HepG2 (cell line): ENCODE results near the gene NDST1. TPM values are rescaled to one million over a fixed set of nuclear protein-coding genes. Genes with fewer than 3 reads are reported as not detected.

Experiments
- CENPBD1 ChIP-seq: sonication (generic); formaldehyde crosslinking; IDR thresholded peaks from 2 replicates; pipeline ENCODE4 v1.8.0; 2022; ENCODE audit warnings: missing genetic modification reagents, low read depth, mild to moderate bottlenecking, borderline replicate concordance
- DDIT3 ChIP-seq: sonication (generic); formaldehyde crosslinking; IDR thresholded peaks from 2 replicates; pipeline ENCODE4 v1.4.0; 2020; ENCODE audit warnings: mild to moderate bottlenecking, missing genetic modification reagents
- DR1 ChIP-seq: sonication (generic); formaldehyde crosslinking; IDR thresholded peaks from 2 replicates; pipeline ENCODE4 v1.8.0; 2021; ENCODE audit warnings: mild to moderate bottlenecking, missing genetic modification reagents, inconsistent platforms
- FLYWCH1 ChIP-seq: sonication (generic); formaldehyde crosslinking; IDR thresholded peaks from 2 replicates; pipeline ENCODE4 v1.8.1; 2023; ENCODE audit warnings: mild to moderate bottlenecking, missing genetic modification reagents
- GFI1 ChIP-seq: sonication (generic); formaldehyde crosslinking; IDR thresholded peaks from 2 replicates; pipeline ENCODE4 v1.5.0; 2020; ENCODE audit warnings: missing genetic modification reagents, mild to moderate bottlenecking, borderline replicate concordance
- HIC2 ChIP-seq: sonication (generic); formaldehyde crosslinking; IDR thresholded peaks from 2 replicates; pipeline ENCODE4 v1.9.0; 2022; ENCODE audit warnings: low read depth, missing genetic modification reagents
- IKZF4 ChIP-seq: sonication (generic); formaldehyde crosslinking; IDR thresholded peaks from 2 replicates; pipeline ENCODE4 v1.5.1; 2020; ENCODE audit warnings: borderline replicate concordance, mild to moderate bottlenecking, low read depth, missing genetic modification reagents; ENCODE audit errors: not compliant biosample characterization
- JUN ChIP-seq: sonication (generic); formaldehyde crosslinking; IDR thresholded peaks from 2 replicates; pipeline ENCODE4 v1.4.0; 2020; ENCODE audit warnings: mild to moderate bottlenecking, missing genetic modification reagents
- KAT2B ChIP-seq: fragments of 150-350 bp; IDR thresholded peaks from 2 replicates; pipeline ENCODE4 v1.6.1; 2014; ENCODE audit warnings: low read depth, low read length, borderline replicate concordance
- KDM4B ChIP-seq: sonication (generic); formaldehyde crosslinking; IDR thresholded peaks from 2 replicates; pipeline ENCODE4 v1.4.0; 2020; ENCODE audit warnings: missing genetic modification reagents
- MAFG ChIP-seq: sonication (generic); formaldehyde crosslinking; IDR thresholded peaks from 2 replicates; pipeline ENCODE4 v1.5.1; 2020; ENCODE audit warnings: mild to moderate bottlenecking, missing genetic modification reagents
- MLLT10 ChIP-seq: sonication (generic); formaldehyde crosslinking; IDR thresholded peaks from 2 replicates; pipeline ENCODE4 v1.4.0; 2020; ENCODE audit warnings: missing genetic modification reagents
- PHF21A ChIP-seq: sonication (generic); formaldehyde crosslinking; IDR thresholded peaks from 2 replicates; pipeline ENCODE4 v1.5.0; 2020; ENCODE audit warnings: mild to moderate bottlenecking, missing genetic modification reagents
- RARA ChIP-seq: IDR thresholded peaks from 2 replicates; pipeline ENCODE4 v1.6.1; 2016; ENCODE audit warnings: missing genetic modification reagents, missing compliant biosample characterization
- RNF2 ChIP-seq: fragments of 450-650 bp; conservative IDR thresholded peaks from 2 replicates; pipeline ENCODE4 v1.6.1; 2016; ENCODE audit warnings: low read depth
- SMAD9 ChIP-seq: sonication (generic); formaldehyde crosslinking; IDR thresholded peaks from 2 replicates; pipeline ENCODE4 v1.5.1; 2020; ENCODE audit warnings: mild to moderate bottlenecking, missing genetic modification reagents
- SMARCC2 ChIP-seq: fragments of 450-650 bp; IDR thresholded peaks from 2 replicates; pipeline ENCODE4 v1.6.1; 2017; ENCODE audit warnings: antibody characterized with exemption, mild to moderate bottlenecking
- TCF7 ChIP-seq: sonication (generic); IDR thresholded peaks from 2 replicates; pipeline ENCODE4 v1.6.1; 2016; ENCODE audit warnings: antibody characterized with exemption, low read depth
- TOPORS ChIP-seq: sonication (generic); formaldehyde crosslinking; IDR thresholded peaks from 2 replicates; pipeline ENCODE4 v1.8.0; 2023; ENCODE audit warnings: mild to moderate bottlenecking, missing genetic modification reagents
- YY1 ChIP-seq: IDR thresholded peaks from 2 replicates; pipeline ENCODE4 v1.6.1; 2011; ENCODE audit warnings: low read length, low read depth, moderate library complexity, mild to moderate bottlenecking; ENCODE audit not compliant: insufficient read depth, insufficient replicate concordance
- ZNF260 ChIP-seq: sonication (generic); formaldehyde crosslinking; IDR thresholded peaks from 2 replicates; pipeline ENCODE4 v1.4.0; 2020; ENCODE audit warnings: missing genetic modification reagents, low read depth, mild to moderate bottlenecking, borderline replicate concordance
- ZNF292 ChIP-seq: sonication (generic); formaldehyde crosslinking; IDR thresholded peaks from 2 replicates; pipeline ENCODE4 v1.8.1; 2022; ENCODE audit warnings: mild to moderate bottlenecking, low read depth, missing genetic modification reagents, borderline replicate concordance
- ZNF296 ChIP-seq: sonication (generic); formaldehyde crosslinking; conservative IDR thresholded peaks from 2 replicates; pipeline ENCODE4 v1.5.0; 2020; ENCODE audit warnings: mild to moderate bottlenecking, missing genetic modification reagents
- ZNF569 ChIP-seq: sonication (generic); formaldehyde crosslinking; IDR thresholded peaks from 2 replicates; pipeline ENCODE4 v1.5.0; 2020; ENCODE audit warnings: mild to moderate bottlenecking, missing genetic modification reagents, moderate library complexity, borderline replicate concordance
- ZNF580 ChIP-seq: IDR thresholded peaks from 2 replicates; pipeline ENCODE4 v1.6.1; 2016; ENCODE audit warnings: low read depth, borderline replicate concordance
- ZNF749 ChIP-seq: sonication (generic); formaldehyde crosslinking; IDR thresholded peaks from 2 replicates; pipeline ENCODE4 v1.8.0; 2022; ENCODE audit warnings: mild to moderate bottlenecking, missing genetic modification reagents, moderate library complexity, borderline replicate concordance
- ZZZ3 ChIP-seq: sonication (generic); formaldehyde crosslinking; IDR thresholded peaks from 2 replicates; pipeline ENCODE4 v1.4.0; 2020; ENCODE audit warnings: missing genetic modification reagents, mild to moderate bottlenecking, borderline replicate concordance
- polyA plus RNA-seq, 8 experiments: library from polyadenylated mRNA; depleted of rRNA in 3 of 8; stranded (reverse) in 7 of 8; unstranded in 1 of 8; fragments of >200 nt; fragmentation: Illumina TruSeq in 4 of 8; extraction: Trizol in 4 of 8; gene quantifications; 2 replicates each; pipeline versions ENCODE4 v1.2.1 to v1.2.3, GENCODE V29; 2011 to 2016; ENCODE audit warnings: low read depth in 4 of 8, missing spikeins in 1 of 8, mixed read lengths in 1 of 8; ENCODE audit not compliant: insufficient read depth in 1 of 8
- total RNA-seq, 5 experiments: library from RNA; depleted of rRNA; stranded (reverse); fragments of >200 nt; fragmentation: Illumina TruSeq; extraction: Trizol; gene quantifications; 2 replicates each; pipeline ENCODE4 v1.2.3, GENCODE V29; 2016; ENCODE audit warnings: low read depth in 1 of 5

The NDST1 gene
- total and polyA plus RNA-seq, 2 of the 13 experiments (the other 11 are each of a cell fraction or from before 2014, with no cell fraction given), result 23.8 to 26.2 TPM

- no peak for TF ChIP-seq ZNF296 (CRISPR knock-in tag)
- no peak for TF ChIP-seq DR1 (CRISPR knock-in tag)
- no peak for TF ChIP-seq ZNF260
- TF ChIP-seq JUN (CRISPR knock-in tag), result 0 out of 2 replicates have a peak, but pooled peaks have one; percentile 43
- no peak for TF ChIP-seq KAT2B
- no peak for TF ChIP-seq IKZF4 (CRISPR knock-in tag)
- 0 out of 2 replicates have a peak, but pooled peaks have one; percentile 25 for TF ChIP-seq ZNF580
- no peak for TF ChIP-seq RNF2
- TF ChIP-seq ZNF292 (CRISPR knock-in tag), result peak; percentile 62; the same call in 1 of the 2 replicates
- no peak for TF ChIP-seq SMAD9 (CRISPR knock-in tag)
- TF ChIP-seq RARA, result peak; percentile 94
- TF ChIP-seq KDM4B, result no peak
- TF ChIP-seq GFI1 (CRISPR knock-in tag), result peak; percentile 65; the same call in 1 of the 2 replicates
- TF ChIP-seq ZNF749, result no peak
- no peak for TF ChIP-seq YY1
- TF ChIP-seq MLLT10, result no peak
- TF ChIP-seq PHF21A, result peak; percentile 29
- no peak for TF ChIP-seq DDIT3
- no peak for TF ChIP-seq SMARCC2
- TF ChIP-seq TCF7, result no peak
- TF ChIP-seq MAFG (CRISPR knock-in tag), result no peak
- no peak for TF ChIP-seq FLYWCH1 (CRISPR knock-in tag)
- no peak for TF ChIP-seq ZNF569 (CRISPR knock-in tag)
- TF ChIP-seq CENPBD1 (CRISPR knock-in tag), result no peak
- no peak for TF ChIP-seq ZZZ3 (CRISPR knock-in tag)
- TF ChIP-seq HIC2 (CRISPR knock-in tag), result peak; percentile 91
- no peak for TF ChIP-seq TOPORS (CRISPR knock-in tag)
These were observed 9.6 kb downstream of the NDST1 start (continued) for GRCh38 chr5:150517272-150518152.
